Spleen (tissue), 11 donors: ENCODE results near the gene MOK. TPM values are rescaled to one million over a fixed set of nuclear protein-coding genes. Genes with fewer than 3 reads are reported as not detected.

ENCODE experiments used
- DNase-seq: peaks from one replicate; pipeline ENCODE4 v3.0.0-alpha.2; 2020
- H3K27ac ChIP-seq, 8 donors: fragments of 200-600 bp; sonication (generic) in 7 of 8; 1 replicate in 4 of 8; 2 replicates in 4 of 8; pipeline versions ENCODE4 v1.5.0 to v1.8.0; 2016 to 2021; ENCODE audit warnings: inconsistent platforms in 4 of 8, mild to moderate bottlenecking in 4 of 8, moderate library complexity in 1 of 8
- H3K27me3 ChIP-seq, 7 donors: fragments of 200-600 bp; sonication (generic) in 6 of 7; replicated peaks in 1 of 7; 1 replicate in 4 of 7; 2 replicates in 3 of 7; pipeline versions ENCODE4 v1.5.0 to v1.8.0; 2016 to 2021; ENCODE audit warnings: inconsistent platforms in 3 of 7, mild to moderate bottlenecking in 1 of 7
- H3K36me3 ChIP-seq, 6 donors: fragments of 200-600 bp; sonication (generic) in 5 of 6; 1 replicate in 4 of 6; 2 replicates in 2 of 6; pipeline versions ENCODE4 v1.5.0 to v1.8.0; 2016 to 2021; ENCODE audit warnings: inconsistent platforms in 2 of 6
- H3K4me1 ChIP-seq, 6 donors: fragments of 200-600 bp; sonication (generic) in 5 of 6; 1 replicate in 3 of 6; 2 replicates in 3 of 6; pipeline versions ENCODE4 v1.5.0 to v1.8.0; 2016 to 2021; ENCODE audit warnings: inconsistent platforms in 3 of 6
- H3K4me3 ChIP-seq, 8 donors: fragments of 200-600 bp; sonication (generic) in 7 of 8; 1 replicate in 4 of 8; 2 replicates in 4 of 8; pipeline versions ENCODE4 v1.5.0 to v1.8.0; 2016 to 2021; ENCODE audit warnings: inconsistent platforms in 4 of 8, mild to moderate bottlenecking in 4 of 8, moderate library complexity in 2 of 8
- H3K9me3 ChIP-seq, 8 donors: fragments of 200-600 bp; sonication (generic) in 7 of 8; 1 replicate in 4 of 8; 2 replicates in 4 of 8; pipeline versions ENCODE4 v1.5.0 to v1.8.0; 2016 to 2021; ENCODE audit warnings: inconsistent platforms in 4 of 8
- CTCF ChIP-seq, 11 experiments: fragments of 200-600 bp in 7 of 11; fragments of 450-650 bp in 4 of 11; sonication (generic) in 4 of 11; IDR thresholded peaks in 8 of 11; conservative IDR thresholded peaks in 3 of 11; 1 replicate in 7 of 11; 2 replicates in 4 of 11; pipeline versions ENCODE4 v1.4.0 to v1.8.0; 2016 to 2021; ENCODE audit warnings: antibody characterized with exemption in 11 of 11, inconsistent platforms in 4 of 11, mild to moderate bottlenecking in 1 of 11
- POLR2A ChIP-seq, 3 donors: fragments of 450-650 bp; IDR thresholded peaks; one replicate each; pipeline ENCODE4 v1.5.1; 2017; ENCODE audit warnings: antibody characterized with exemption in 3 of 3, mild to moderate bottlenecking in 1 of 3
- POLR2AphosphoS5 ChIP-seq, 3 donors: sonication (generic); formaldehyde crosslinking; IDR thresholded peaks; one replicate each; pipeline ENCODE4 v1.5.1; 2017; ENCODE audit warnings: antibody characterized with exemption in 3 of 3
- WGBS, 5 donors: extraction: QIAGEN DNeasy Blood & Tissue Kit in 3 of 5; methylation state at CpG; one replicate each; pipeline versions ENCODE4 v1.1.5 to v1.1.7; 2013 to 2018; 5-methylcytosine and 5-hydroxymethylcytosine counted together
- intact Hi-C: fragments of 100-400 bp; cut with DNase I; formaldehyde crosslinking; loops from one replicate; pipeline ENCODE4 v1.15.0; 2023; ENCODE audit warnings: low total_unique reads
- polyA plus RNA-seq, 3 donors: library from polyadenylated mRNA; stranded (reverse); fragments of 200-250 nt; gene quantifications; one replicate each; pipeline ENCODE4 v1.2.1, GENCODE V29; 2013
- total RNA-seq, 7 donors: library from RNA; depleted of rRNA in 3 of 7; stranded (reverse); fragments of >200 nt in 3 of 7; fragmentation: NEBNext Ultra II Directional in 4 of 7; extraction: Animal tissue kit (Norgen Biotek cat#: 25700) in 4 of 7; gene quantifications; one replicate each; pipeline versions ENCODE4 v1.1.0 to v1.2.1, GENCODE V29; 2016 to 2021
- donor health status: healthy with polysubstance abuse.
- donor health status: DM: no; HTN: no; CAD: no; lungs with moderate emphysema.
- donor health status: DM: no; HTN: no; CAD: no.
- donor health status: Bipolar disorder and iron deficiency.
- donor health status: healthy.
- donor health status: DM: no; HTN: no; CAD: no.
- donor health status: DM: yes; HTN: yes; CAD: no.

Gene MOK
- total and polyA plus RNA-seq, 10 donors = 4.1 to 12.2 (median 9.9) TPM

- WGBS, 5 donors = 89 to 97% (median 90%) methylated on average over 9 to 14 of the region's 14 CpGs
- DNase-seq = no peak
- Histone ChIP-seq H3K4me1 (peaks cover 0 to 45% (median 26%) of the 10 kb centered on the region in 6 donors), H3K27me3 (no peaks in the 10 kb centered on the region), H3K4me3 (no peak overlapping the region), H3K9me3 (no peaks in the 10 kb centered on the region), H3K27ac (no peak overlapping the region), H3K36me3 (peaks cover 0 to 78% (median 11%) of the 10 kb centered on the region in 6 donors)
- TF ChIP-seq CTCF (IDR thresholded peaks at IDR 0.05 in 8 of 11, conservative IDR thresholded peaks at IDR 0.05 in 3 of 11) (no peak), POLR2AphosphoS5 (IDR thresholded peaks at IDR 0.05) (peak in 1 of 3 donors; percentile 16)
- intact Hi-C loops = no loop called here
Observed at GRCh38 chr14:102217987-102218421, 87.0 kb downstream of the MOK start.

GRCh38 chr14:102217399-102217798 lies 87.6 kb downstream of the MOK start:
- H3K27me3 ChIP-seq = no peaks in the 10 kb centered on the region
- WGBS, 5 donors = 95 to 98% (median 96%) methylated on average over 9 to 10 of the region's 10 CpGs
- intact Hi-C loops = no loop called here
- peaks cover 0 to 48% (median 26%) of the 10 kb centered on the region in 6 donors for H3K4me1 ChIP-seq
- no peak overlapping the region for H3K4me3 ChIP-seq
- no peak for TF ChIP-seq POLR2A (IDR thresholded peaks at IDR 0.05)
- no peak for TF ChIP-seq POLR2AphosphoS5 (IDR thresholded peaks at IDR 0.05)
- TF ChIP-seq CTCF (IDR thresholded peaks at IDR 0.05 in 8 of 11, conservative IDR thresholded peaks at IDR 0.05 in 3 of 11) = no peak
- peaks cover 0 to 78% (median 9%) of the 10 kb centered on the region in 6 donors for H3K36me3 ChIP-seq
- no peak for DNase-seq
- H3K27ac ChIP-seq = no peak overlapping the region
- no peaks in the 10 kb centered on the region for H3K9me3 ChIP-seq

GRCh38 chr14:102215576-102216250 lies 89.3 kb downstream of the MOK start:
- H3K27ac ChIP-seq = no peak overlapping the region
- H3K36me3 ChIP-seq = peaks cover 0 to 80% (median 16%) of the 10 kb centered on the region in 6 donors
- no peaks in the 10 kb centered on the region for H3K27me3 ChIP-seq
- WGBS, 5 donors = 76 to 92% (median 89%) methylated on average over 20 of the region's 20 CpGs
- peaks cover 0 to 37% (median 20%) of the 10 kb centered on the region in 6 donors for H3K4me1 ChIP-seq
- intact Hi-C loops = no loop called here
- DNase-seq = no peak
- no peaks in the 10 kb centered on the region for H3K9me3 ChIP-seq
- TF ChIP-seq POLR2A (IDR thresholded peaks at IDR 0.05) (no peak), POLR2AphosphoS5 (IDR thresholded peaks at IDR 0.05) (peak in 2 of 3 donors; percentile 20 to 51)
- no peak overlapping the region for H3K4me3 ChIP-seq

GRCh38 chr14:102215071-102215470 lies 89.9 kb downstream of the MOK start:
- WGBS, 5 donors = 85 to 93% (median 89%) methylated on average over 12 of the region's 12 CpGs

More at GRCh38 chr14:102215071-102215470, 89.9 kb downstream of the MOK start:
- no peak overlapping the region for H3K27ac ChIP-seq
- H3K9me3 ChIP-seq = no peaks in the 10 kb centered on the region
- TF ChIP-seq CTCF (IDR thresholded peaks at IDR 0.05 in 8 of 11, conservative IDR thresholded peaks at IDR 0.05 in 3 of 11) = no peak
- no peak for DNase-seq
- peaks cover 0 to 37% (median 17%) of the 10 kb centered on the region in 6 donors for H3K4me1 ChIP-seq
- peaks cover 0 to 82% (median 18%) of the 10 kb centered on the region in 6 donors for H3K36me3 ChIP-seq
- H3K4me3 ChIP-seq = no peak overlapping the region
- intact Hi-C loops = no loop called here
- H3K27me3 ChIP-seq = no peaks in the 10 kb centered on the region
